K562 (cell line): Measurements from ENCODE around the gene POLR1H. TPM values are rescaled to one million over a fixed set of nuclear protein-coding genes. Genes with fewer than 3 reads are reported as not detected.

Experiments
- ATAC-seq: fragments of 200-7000 bp; cut with Tn5 transposase; 3 replicates; pipeline ENCODE4 v1.9.1; 2020; ENCODE audit warnings: moderate library complexity
- BruUV-seq: library from RNA; stranded (reverse); fragments of 400-500 nt; replicated peaks from 2 replicates; lab custom pipeline; 2021; lab: Mats Ljungman, UMichigan
- CTCF ChIA-PET: fragments of 300-600 bp; formaldehyde crosslinking; extraction: SDS; loops from one replicate; lab custom pipeline; 2021; ENCODE audit warnings: low intra/inter-chr PET ratio; lab: Yijun Ruan, JAX
- POLR2A ChIA-PET: fragments of 300-600, 350-650 bp; sonication (Branson Sonifier 250); formaldehyde crosslinking; extraction: SDS; loops from one replicate; lab custom pipeline; 2021; ENCODE audit warnings: antibody characterized with exemption, inconsistent platforms; lab: Yijun Ruan, JAX
- DNase-seq, 4 experiments: peaks; one replicate each; pipeline versions ENCODE4 v3.0.0 to v3.0.0-alpha.2; 2011 to 2018; ENCODE audit warnings: low spot score in 3 of 4, mixed read lengths in 3 of 4; ENCODE audit errors: extremely low read depth in 1 of 4
- FAIRE-seq: peaks from 2 replicates; lab custom pipeline; 2011; peaks lifted over from hg19 to GRCh38; lab: Jason Lieb, UNC
- H2AFZ ChIP-seq: 2 replicates; pipeline ENCODE4 v1.6.0; 2011; ENCODE audit warnings: low read depth, low read length, control low read depth, inconsistent platforms
- H3K27ac ChIP-seq: fragments of 200-600 bp; 3 replicates; pipeline ENCODE4 v1.8.0; 2011; ENCODE audit warnings: low read depth, mild to moderate bottlenecking, control low read depth, inconsistent platforms, low read length, moderate library complexity, mixed read lengths; ENCODE audit errors: extremely low read depth
- H3K27me3 ChIP-seq, 2 experiments: fragments of 300-600 bp in 1 of 2; 2 replicates in 1 of 2; 3 replicates in 1 of 2; pipeline versions ENCODE4 v1.6.0 to v1.8.0; 2011; ENCODE audit warnings: inconsistent platforms in 2 of 2, low read length in 2 of 2, mild to moderate bottlenecking in 1 of 2, mixed read lengths in 1 of 2, moderate library complexity in 1 of 2; ENCODE audit not compliant: control insufficient read depth in 2 of 2, insufficient read depth in 2 of 2
- H3K36me3 ChIP-seq: fragments of 300-600 bp; 3 replicates; pipeline ENCODE4 v1.8.0; 2011; ENCODE audit warnings: mild to moderate bottlenecking, low read length, inconsistent platforms; ENCODE audit not compliant: control insufficient read depth, insufficient read depth
- H3K4me1 ChIP-seq, 2 experiments: fragments of 200-600 bp in 1 of 2; replicated peaks in 1 of 2; 2 replicates in 1 of 2; 3 replicates in 1 of 2; pipeline versions ENCODE4 v1.5.1 to v1.8.0; 2011; ENCODE audit warnings: inconsistent platforms in 2 of 2, low read length in 2 of 2, mild to moderate bottlenecking in 1 of 2, mixed read lengths in 1 of 2, moderate library complexity in 1 of 2; ENCODE audit not compliant: control insufficient read depth in 2 of 2, insufficient read depth in 2 of 2
- H3K4me2 ChIP-seq: 2 replicates; pipeline ENCODE4 v1.6.1; 2011; ENCODE audit warnings: low read length, control low read depth, inconsistent platforms, mixed read lengths; ENCODE audit not compliant: insufficient read depth
- H3K4me3 ChIP-seq: fragments of 200-600 bp; sonication (generic), shearing (Covaris generic); 2 replicates; pipeline ENCODE4 v1.5.1; 2016; ENCODE audit warnings: control low read depth, inconsistent platforms
- H3K79me2 ChIP-seq: fragments of 200-600 bp; 3 replicates; pipeline ENCODE4 v1.8.0; 2011; ENCODE audit warnings: low read length, inconsistent platforms; ENCODE audit not compliant: control insufficient read depth, insufficient read depth
- H3K9ac ChIP-seq, 2 experiments: 2 replicates each; pipeline versions ENCODE4 v1.6.0 to v1.6.1; 2011; ENCODE audit warnings: low read depth in 2 of 2, low read length in 2 of 2, control low read depth in 1 of 2, inconsistent platforms in 1 of 2, mild to moderate bottlenecking in 1 of 2, mixed read lengths in 1 of 2; ENCODE audit not compliant: insufficient read depth in 1 of 2
- H3K9me1 ChIP-seq: one replicate; pipeline ENCODE4 v1.6.0; 2011; ENCODE audit warnings: inconsistent platforms, mild to moderate bottlenecking, low read length, moderate library complexity; ENCODE audit not compliant: control insufficient read depth, insufficient read depth
- H3K9me3 ChIP-seq: replicated peaks from 2 replicates; pipeline ENCODE4 v1.5.1; 2011; ENCODE audit warnings: low read depth, low read length, inconsistent platforms; ENCODE audit not compliant: control insufficient read depth, insufficient read depth
- H4K20me1 ChIP-seq: replicated peaks from 2 replicates; pipeline ENCODE4 v1.6.1; 2011; ENCODE audit warnings: low read length, inconsistent platforms, mixed read lengths; ENCODE audit not compliant: control insufficient read depth, insufficient read depth
- DACH1 ChIP-seq: fragments of 450-650 bp; IDR thresholded peaks from 2 replicates; pipeline ENCODE4 v1.6.1; 2018; ENCODE audit not compliant: partially characterized antibody
- FOXA1 ChIP-seq: fragments of 450-650 bp; IDR thresholded peaks from 2 replicates; pipeline ENCODE4 v1.6.1; 2016; ENCODE audit warnings: mild to moderate bottlenecking, borderline replicate concordance
- GABPB1 ChIP-seq: sonication (generic); formaldehyde crosslinking; IDR thresholded peaks from 2 replicates; pipeline ENCODE4 v1.8.0; 2022; ENCODE audit warnings: mild to moderate bottlenecking, missing genetic modification reagents
- IFI16 ChIP-seq: fragments of 250-450 bp; sonication (Bioruptor Pico); IDR thresholded peaks from 2 replicates; pipeline ENCODE4 v2.1.2; 2022; ENCODE audit warnings: mild to moderate bottlenecking, inconsistent platforms
- JUNB ChIP-seq: fragments of 450-650 bp; formaldehyde crosslinking; conservative IDR thresholded peaks from 2 replicates; pipeline ENCODE4 v1.4.0; 2020; ENCODE audit warnings: mild to moderate bottlenecking
- JUND ChIP-seq, 2 experiments: IDR thresholded peaks; 2 replicates in 1 of 2; 3 replicates in 1 of 2; pipeline ENCODE4 v1.6.1; 2011; ENCODE audit warnings: borderline replicate concordance in 2 of 2, low read depth in 2 of 2, low read length in 2 of 2, improper control_type of control experiment in 1 of 2, missing biosample characterization in 1 of 2, missing genetic modification characterization in 1 of 2, missing genetic modification reagents in 1 of 2
- MBD2 ChIP-seq: sonication (generic); IDR thresholded peaks from 2 replicates; pipeline ENCODE4 v1.6.1; 2016; ENCODE audit warnings: low read depth, borderline replicate concordance
- MED1 ChIP-seq: sonication (generic); formaldehyde crosslinking; IDR thresholded peaks from 2 replicates; pipeline ENCODE4 v1.8.1; 2023; ENCODE audit warnings: missing genetic modification reagents, borderline replicate concordance
- PHTF2 ChIP-seq: fragments of 250-450 bp; sonication (Bioruptor Pico); IDR thresholded peaks from 2 replicates; pipeline ENCODE4 v1.5.0; 2021; ENCODE audit warnings: mild to moderate bottlenecking
- POLR2H ChIP-seq: IDR thresholded peaks from 2 replicates; pipeline ENCODE4 v1.6.1; 2016; ENCODE audit warnings: missing genetic modification characterization, low read depth, mild to moderate bottlenecking, control low read depth, missing compliant biosample characterization, moderate library complexity
- RBM25 ChIP-seq: fragments of 200-400 bp; formaldehyde crosslinking; IDR thresholded peaks from 2 replicates; pipeline ENCODE4 v1.6.1; 2018; ENCODE audit warnings: low read length, low read depth, moderate library complexity; ENCODE audit not compliant: severe bottlenecking
- WGBS: fragments of 100-300 bp; shearing (Covaris generic); methylation state at CpG from one replicate; pipeline ENCODE4 v1.1.6; 2016; ENCODE audit warnings: low coverage, mixed read lengths; ENCODE audit not compliant: insufficient coverage; ENCODE audit errors: missing lambda C conversion rate; 5-methylcytosine and 5-hydroxymethylcytosine counted together
- in situ Hi-C: fragments of 300-500 bp; cut with MboI; formaldehyde crosslinking; loops from 4 replicates; pipeline ENCODE4 v1.15.0; 2018; ENCODE audit warnings: inconsistent platforms, mixed read lengths
- intact Hi-C: fragments of 100-400 bp; cut with micrococcal nuclease; formaldehyde crosslinking; loops from 2 replicates; pipeline ENCODE4 v1.14.2; 2022
- polyA plus RNA-seq, 8 experiments: library from polyadenylated mRNA; depleted of rRNA in 4 of 8; stranded (reverse) in 5 of 8; unstranded in 3 of 8; fragments of >200 nt; fragmentation: Nextera tagmentation in 2 of 8; fragmentation: Illumina TruSeq in 1 of 8; extraction: Ambion mirVana in 2 of 8; extraction: Trizol in 1 of 8; gene quantifications; 2 replicates each; pipeline versions ENCODE4 v1.2.1 to v1.2.3, GENCODE V29; 2011 to 2014; ENCODE audit warnings: inconsistent platforms in 1 of 8, missing spikeins in 1 of 8
- total RNA-seq, 7 experiments: library from RNA; depleted of rRNA in 6 of 7; stranded (reverse); fragments of >200 nt in 6 of 7; fragmentation: Illumina TruSeq in 2 of 7; extraction: Trizol in 2 of 7; gene quantifications; 2 replicates each; pipeline versions ENCODE4 v1.2.1 to v1.2.3, GENCODE V29; 2011 to 2021; ENCODE audit warnings: low replicate concordance in 1 of 7
- TF ChIP-seq, protein P1 (sequence below): fragments of 250-450 bp; sonication (Bioruptor Pico); IDR thresholded peaks from 2 replicates; pipeline ENCODE4 v1.9.0; 2021; ENCODE audit warnings: mild to moderate bottlenecking, inconsistent platforms

POLR1H gene
- total and polyA plus RNA-seq, 9 of the 15 experiments (the other 6 are each of a cell fraction or from before 2014, with no cell fraction given), result 92.2 to 333 (median 143) TPM

DNA sequence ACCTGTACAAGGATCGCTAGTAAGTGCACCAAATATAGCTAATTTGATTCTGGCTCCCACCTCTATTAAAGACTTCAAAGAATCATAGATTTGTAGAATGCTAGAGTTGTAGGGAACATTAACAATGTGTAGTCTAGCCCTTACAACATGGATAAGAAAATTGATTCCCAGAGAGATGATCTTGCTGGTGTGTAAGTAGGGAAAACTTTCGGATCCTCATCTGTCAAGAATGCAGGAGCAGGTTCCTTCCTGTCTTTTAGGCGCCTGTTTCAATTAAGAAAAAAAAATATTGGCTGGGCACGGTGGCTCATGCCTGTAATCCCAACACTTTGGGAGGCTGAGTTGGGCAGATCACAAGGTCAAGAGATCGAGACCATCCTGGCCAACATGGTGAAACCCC, 26.8 kb downstream of the POLR1H start:
- BruUV-seq, result no TSS peak
- no peaks in the 10 kb centered on the region for H3K9me3 ChIP-seq
- no peak for TF ChIP-seq POLR2H
- H4K20me1 ChIP-seq, result no peaks in the 10 kb centered on the region
- H3K79me2 ChIP-seq, result no peaks in the 10 kb centered on the region
- intact Hi-C loops (no loop called here), in situ Hi-C loops (no loop called here)
- ATAC-seq, result no peak
- no peak overlapping the region for H3K9ac ChIP-seq
- FAIRE-seq, result no peak
- no peaks in the 10 kb centered on the region for H3K9me1 ChIP-seq
- ChIA-PET POLR2A (interaction anchor here (0.8 to 1.2 kb wide), 3 partner anchors 9 to 27 kb away, joined by 3 to 4 read pairs (median 3); partner anchors contain the start of genes POLR1H and PPP1R11), CTCF (no interaction called here)
- no peak overlapping the region for H3K4me2 ChIP-seq
- H3K27me3 ChIP-seq, result peaks cover 15 to 23% of the 10 kb centered on the region in 2 experiments; a peak in 4 of 5 replicates
- H3K36me3 ChIP-seq, result no peaks in the 10 kb centered on the region
- WGBS, result 5% methylated on average over 5 of the region's 5 CpGs
- no peak for DNase-seq
- no peak overlapping the region for H2AFZ ChIP-seq
- H3K27ac ChIP-seq, result no peak overlapping the region
- H3K4me1 ChIP-seq, result no peaks in the 10 kb centered on the region; a peak in 1 of 5 replicates
- no peak overlapping the region for H3K4me3 ChIP-seq

DNA sequence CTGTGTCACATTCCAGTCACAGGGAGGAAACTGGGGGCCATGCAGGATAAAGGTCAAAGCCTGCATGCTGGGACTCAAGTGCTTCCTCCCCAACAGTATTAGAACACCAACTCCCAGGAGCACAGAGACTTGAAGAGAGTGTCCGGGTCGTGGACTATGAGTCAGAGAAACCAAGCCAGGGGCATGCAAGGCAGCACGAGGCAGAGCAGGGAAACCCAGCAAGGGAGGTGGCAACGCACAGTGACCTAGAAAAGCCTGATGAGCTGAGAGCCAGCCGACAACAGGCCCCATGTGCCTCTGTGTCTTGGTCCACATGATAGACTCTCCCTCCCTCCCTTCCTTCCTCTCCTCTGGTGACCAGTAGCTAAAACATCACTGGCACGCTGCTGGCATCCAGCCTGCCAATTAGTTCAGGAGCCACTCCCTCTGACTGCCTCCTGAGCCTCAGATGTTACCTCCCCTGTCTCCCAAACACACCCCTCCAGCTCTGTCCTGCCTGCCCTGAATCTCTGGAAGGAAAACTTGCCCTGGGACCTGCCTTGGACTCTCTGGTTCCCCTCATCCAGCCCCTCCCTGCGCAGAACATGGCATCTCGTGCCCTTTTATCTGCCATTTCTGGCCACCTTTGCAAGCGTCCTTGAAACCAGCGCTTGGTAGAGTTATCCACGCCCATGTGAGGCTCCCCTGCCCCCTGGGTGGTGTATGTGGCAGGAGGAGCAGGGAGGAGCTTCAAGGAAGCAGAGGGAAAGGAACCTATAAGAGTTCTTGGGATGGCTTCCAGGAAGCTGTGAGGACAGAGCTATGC, 30.7 kb downstream of the POLR1H start:
- ATAC-seq (no peak; the same call in 2 of the 3 replicates), FAIRE-seq (no peak), DNase-seq (no peak)
- Histone ChIP-seq H4K20me1 (no peaks in the 10 kb centered on the region), H3K4me1 (peaks cover 0 to 6% of the 10 kb centered on the region in 2 experiments; a peak in 2 of 5 replicates), H3K27me3 (peaks cover 21 to 24% of the 10 kb centered on the region in 2 experiments; a peak in 4 of 5 replicates), H3K9ac (peak overlapping the region in 1 of 2 experiments; percentile 69; a peak in 1 of 4 replicates), H2AFZ (peak overlapping the region; percentile 33; the same call in 1 of the 2 replicates), H3K4me2 (no peak overlapping the region), H3K27ac (no peak overlapping the region), H3K4me3 (no peak overlapping the region), H3K9me3 (no peaks in the 10 kb centered on the region), H3K36me3 (no peaks in the 10 kb centered on the region), H3K79me2 (no peaks in the 10 kb centered on the region), H3K9me1 (no peaks in the 10 kb centered on the region)
- CTCF ChIA-PET, result no interaction called here
- in situ Hi-C loops (no loop called here), intact Hi-C loops (no loop called here)
- BruUV-seq, result no TSS peak
- 2% methylated on average over 11 of the region's 11 CpGs for WGBS
- POLR2A ChIA-PET, result interaction anchor here (0.6 to 0.7 kb wide), 2 partner anchors 10 to 387 kb away, joined by 3 read pairs; no protein-coding TSS in a partner anchor
- TF ChIP-seq PHTF2 (CRISPR knock-in tag) (no peak), FOXA1 (no peak), JUND (IDR thresholded peaks at IDR 0.05; ENCODE audit: borderline replicate concordance, low read depth, low read length) (no peak), JUND (tag; IDR thresholded peaks at IDR 0.05; ENCODE audit: borderline replicate concordance, low read depth, low read length) (no peak), IFI16 (CRISPR knock-in tag) (no peak), JUNB (no peak), MED1 (no peak), RBM25 (no peak), DACH1 (no peak), MBD2 (no peak), GABPB1 (CRISPR knock-in tag) (no peak)
- TF ChIP-seq, protein P1, sequence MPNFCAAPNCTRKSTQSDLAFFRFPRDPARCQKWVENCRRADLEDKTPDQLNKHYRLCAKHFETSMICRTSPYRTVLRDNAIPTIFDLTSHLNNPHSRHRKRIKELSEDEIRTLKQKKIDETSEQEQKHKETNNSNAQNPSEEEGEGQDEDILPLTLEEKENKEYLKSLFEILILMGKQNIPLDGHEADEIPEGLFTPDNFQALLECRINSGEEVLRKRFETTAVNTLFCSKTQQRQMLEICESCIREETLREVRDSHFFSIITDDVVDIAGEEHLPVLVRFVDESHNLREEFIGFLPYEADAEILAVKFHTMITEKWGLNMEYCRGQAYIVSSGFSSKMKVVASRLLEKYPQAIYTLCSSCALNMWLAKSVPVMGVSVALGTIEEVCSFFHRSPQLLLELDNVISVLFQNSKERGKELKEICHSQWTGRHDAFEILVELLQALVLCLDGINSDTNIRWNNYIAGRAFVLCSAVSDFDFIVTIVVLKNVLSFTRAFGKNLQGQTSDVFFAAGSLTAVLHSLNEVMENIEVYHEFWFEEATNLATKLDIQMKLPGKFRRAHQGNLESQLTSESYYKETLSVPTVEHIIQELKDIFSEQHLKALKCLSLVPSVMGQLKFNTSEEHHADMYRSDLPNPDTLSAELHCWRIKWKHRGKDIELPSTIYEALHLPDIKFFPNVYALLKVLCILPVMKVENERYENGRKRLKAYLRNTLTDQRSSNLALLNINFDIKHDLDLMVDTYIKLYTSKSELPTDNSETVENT (CRISPR knock-in tag), result no peak
